ENCODE results near the gene TMEM198.

Gene TMEM198

GRCh38 chr2:219526320-219527075 is 17.3 kb upstream of the TMEM198 start:
- no peak for DNase-seq (ENCODE audit: low read depth in 3 of 3)

- DNase-seq (ENCODE audit: low read depth in 3 of 3) = no peak
These were observed 16.8 kb upstream of the TMEM198 start for GRCh38 chr2:219527076-219527394.

GRCh38 chr2:219527472-219527871 is 16.4 kb upstream of the TMEM198 start:
- no peak for DNase-seq (ENCODE audit: low read depth in 3 of 3)

GRCh38 chr2:219530048-219530963 is 13.5 kb upstream of the TMEM198 start:
- DNase-seq (ENCODE audit: low read depth in 3 of 3) = peak; percentile 79 to 83 (median 83)

GRCh38 chr2:219531639-219532377 is 12.0 kb upstream of the TMEM198 start:
- DNase-seq (ENCODE audit: low read depth in 3 of 3) = no peak

GRCh38 chr2:219532378-219532649 is 11.5 kb upstream of the TMEM198 start:
- no peak for DNase-seq (ENCODE audit: low read depth in 3 of 3)

- no peak for DNase-seq (ENCODE audit: low read depth in 3 of 3)
These were observed 9.7 kb upstream of the TMEM198 start for GRCh38 chr2:219533930-219534661.

- no peak for DNase-seq (ENCODE audit: low read depth in 3 of 3)
These were observed 7.4 kb upstream of the TMEM198 start for GRCh38 chr2:219536425-219536824.

GRCh38 chr2:219536967-219537366 is 6.9 kb upstream of the TMEM198 start:
- no peak for DNase-seq (ENCODE audit: low read depth in 3 of 3)

GRCh38 chr2:219537657-219538488 is 6.0 kb upstream of the TMEM198 start:
- DNase-seq (ENCODE audit: low read depth in 3 of 3) = no peak

- no peak for DNase-seq (ENCODE audit: low read depth in 3 of 3)
These were observed 5.3 kb upstream of the TMEM198 start for GRCh38 chr2:219538504-219538951.

GRCh38 chr2:219538956-219539788 is 4.7 kb upstream of the TMEM198 start:
- no peak for DNase-seq (ENCODE audit: low read depth in 3 of 3)

- DNase-seq (ENCODE audit: low read depth in 3 of 3) = no peak
These were observed 3.7 kb upstream of the TMEM198 start for GRCh38 chr2:219539926-219540678.

- no peak for DNase-seq (ENCODE audit: low read depth in 3 of 3)
These were observed 2.9 kb upstream of the TMEM198 start for GRCh38 chr2:219540784-219541504.

- peak; percentile 64 to 89 (median 68) for DNase-seq (ENCODE audit: low read depth in 3 of 3)
These were observed 2.1 kb upstream of the TMEM198 start for GRCh38 chr2:219541611-219542180.

- DNase-seq (ENCODE audit: low read depth in 3 of 3) = no peak
These were observed 765 bp upstream of the TMEM198 start for GRCh38 chr2:219542931-219543595.

- DNase-seq (ENCODE audit: low read depth in 3 of 3) = no peak
These were observed 739 bp downstream of the TMEM198 start for GRCh38 chr2:219544567-219544966.

Data from stimulated activated CD4-positive, alpha-beta T cell treated with anti-CD3 and anti-CD28 coated beads, TNF-alpha, amount 100 ng/mL, for 24 hours (primary cell).